NT2/D1 (cell line): ENCODE results near the gene PCP4.

ENCODE experiments used
- SUZ12 ChIP-seq: IDR thresholded peaks from 2 replicates; pipeline ENCODE4 v1.6.1; 2011; ENCODE audit not compliant: insufficient read length, insufficient read depth; ENCODE audit errors: extremely low read depth
- YY1 ChIP-seq: IDR thresholded peaks from 2 replicates; pipeline ENCODE4 v1.6.1; 2011; ENCODE audit not compliant: insufficient read length, insufficient read depth
- ZNF274 ChIP-seq: IDR thresholded peaks from 2 replicates; pipeline ENCODE4 v1.6.1; 2011; ENCODE audit warnings: mild to moderate bottlenecking, low read depth, low read length

GRCh38 chr21:39900911-39901310 is 33.7 kb downstream of the PCP4 start:
- TF ChIP-seq YY1 (no peak), ZNF274 (no peak), SUZ12 (no peak)
